GM10248 (cell line): ENCODE data around the gene PCSK1.

Experiments used
- CTCF ChIA-PET: fragments of 300-600 bp; sonication (Branson Sonifier 250); formaldehyde crosslinking; extraction: SDS; loops from one replicate; lab custom pipeline; 2021; ENCODE audit warnings: antibody characterized with exemption; lab: Yijun Ruan, JAX
- POLR2A ChIA-PET: fragments of 350-650 bp; sonication (Branson Sonifier 250); formaldehyde crosslinking; extraction: SDS; loops from one replicate; lab custom pipeline; 2020; ENCODE audit warnings: antibody characterized with exemption; lab: Yijun Ruan, JAX
- DNase-seq: peaks from one replicate; pipeline ENCODE4 v3.0.0; 2012; ENCODE audit errors: extremely low spot score
- CTCF ChIP-seq: IDR thresholded peaks from 2 replicates; pipeline ENCODE4 v1.5.1; 2012; ENCODE audit warnings: mild to moderate bottlenecking, low read depth; ENCODE audit errors: extremely low read depth, missing control alignments, control extremely low read depth

PCSK1 gene

GRCh38 chr5:96432216-96433065 lies 607 bp downstream of the PCSK1 start:
- CTCF ChIA-PET: no interaction called here
- no peak for TF ChIP-seq CTCF
- DNase-seq: peak; percentile 28
- POLR2A ChIA-PET: no interaction called here

GRCh38 chr5:96431376-96432187 lies 1.5 kb downstream of the PCSK1 start:
- ChIA-PET POLR2A (no interaction called here), CTCF (no interaction called here)
- DNase-seq: peak; percentile 24
- no peak for TF ChIP-seq CTCF

- no peak for DNase-seq
- TF ChIP-seq CTCF: no peak
- CTCF ChIA-PET: no interaction called here
- POLR2A ChIA-PET: no interaction called here
Observed at GRCh38 chr5:96427824-96428223, 5.2 kb downstream of the PCSK1 start.

GRCh38 chr5:96426831-96427230 lies 6.2 kb downstream of the PCSK1 start:
- TF ChIP-seq CTCF: no peak
- no peak for DNase-seq
- ChIA-PET POLR2A (no interaction called here), CTCF (no interaction called here)

GRCh38 chr5:96425443-96425842 lies 7.6 kb downstream of the PCSK1 start:
- ChIA-PET POLR2A (no interaction called here), CTCF (no interaction called here)
- DNase-seq: no peak
- no peak for TF ChIP-seq CTCF

GRCh38 chr5:96415897-96416296 lies 17.2 kb downstream of the PCSK1 start:
- no peak for TF ChIP-seq CTCF
- ChIA-PET CTCF (no interaction called here), POLR2A (no interaction called here)
- DNase-seq: no peak
